A673 (cell line): ENCODE measurements around the gene CYP1A1. TPM values are rescaled to one million over a fixed set of nuclear protein-coding genes. Genes with fewer than 3 reads are reported as not detected.

Experiments
- BruUV-seq: library from RNA; stranded (reverse); fragments of 400-500 nt; replicated peaks from 2 replicates; lab custom pipeline; 2021; lab: Mats Ljungman, UMichigan
- CTCF ChIA-PET: fragments of 300-600 bp; sonication (Branson Sonifier 250); formaldehyde crosslinking; loops from one replicate; lab custom pipeline; 2022; ENCODE audit warnings: antibody characterized with exemption; lab: Charles Lee
- POLR2A ChIA-PET: fragments of 300-600 bp; sonication (Branson Sonifier 250); formaldehyde crosslinking; loops from one replicate; lab custom pipeline; 2022; ENCODE audit warnings: antibody characterized with exemption; ENCODE audit not compliant: low non-redundant PET; lab: Charles Lee
- DNase-seq: peaks from one replicate; pipeline ENCODE4 v3.0.0-alpha.2; 2015; ENCODE audit warnings: low spot score
- H3K27ac ChIP-seq: fragments of 200-600 bp; sonication (generic); 2 replicates; pipeline ENCODE4 v1.5.1; 2016; ENCODE audit warnings: mixed run types, low read depth, mild to moderate bottlenecking, mixed read lengths, antibody characterized with exemption, low read length; ENCODE audit not compliant: poor library complexity, severe bottlenecking
- H3K27me3 ChIP-seq: fragments of 200-600 bp; sonication (generic); replicated peaks from 2 replicates; pipeline ENCODE4 v1.6.1; 2017; ENCODE audit warnings: mixed run types, low read depth, mild to moderate bottlenecking, mixed read lengths, antibody characterized with exemption, low read length; ENCODE audit not compliant: insufficient read depth, poor library complexity
- H3K36me3 ChIP-seq: fragments of 200-600 bp; sonication (generic); 2 replicates; pipeline ENCODE4 v1.6.1; 2016; ENCODE audit warnings: mixed run types, mild to moderate bottlenecking, mixed read lengths, antibody characterized with exemption, low read length; ENCODE audit not compliant: insufficient read depth, poor library complexity, severe bottlenecking
- H3K4me1 ChIP-seq: fragments of 200-600 bp; sonication (generic); 2 replicates; pipeline ENCODE4 v1.6.1; 2017; ENCODE audit warnings: mixed run types, mild to moderate bottlenecking, mixed read lengths, antibody characterized with exemption, low read length; ENCODE audit not compliant: insufficient read depth, poor library complexity, severe bottlenecking
- H3K4me3 ChIP-seq: fragments of 200-600 bp; sonication (generic); 2 replicates; pipeline ENCODE4 v1.5.1; 2016; ENCODE audit warnings: low read depth, mixed run types, mild to moderate bottlenecking, mixed read lengths, low read length; ENCODE audit not compliant: poor library complexity, severe bottlenecking
- H3K9me3 ChIP-seq: fragments of 200-600 bp; sonication (generic); 2 replicates; pipeline ENCODE4 v1.6.1; 2016; ENCODE audit warnings: mixed run types, low read depth, mild to moderate bottlenecking, mixed read lengths, antibody characterized with exemption, low read length; ENCODE audit not compliant: poor library complexity, severe bottlenecking
- EZH2 ChIP-seq: fragments of 200-600 bp; sonication (generic); IDR thresholded peaks from 2 replicates; pipeline ENCODE4 v1.6.1; 2017; ENCODE audit warnings: borderline replicate concordance, low read depth, mild to moderate bottlenecking, mixed read lengths, antibody characterized with exemption, low read length; ENCODE audit not compliant: poor library complexity, severe bottlenecking
- intact Hi-C: fragments of 100-400 bp; cut with micrococcal nuclease; formaldehyde crosslinking; loops from one replicate; pipeline ENCODE4 v1.10.0; 2022; ENCODE audit not compliant: unreplicated experiment
- total RNA-seq: library from RNA; stranded (reverse); gene quantifications from 2 replicates; pipeline ENCODE4 v1.2.3, GENCODE V29; 2021
- TF ChIP-seq, protein P1 (sequence below): fragments of 300-800, 200-600 bp; sonication (generic); conservative IDR thresholded peaks from 2 replicates; pipeline ENCODE4 v1.5.1; 2017; ENCODE audit warnings: low read depth, mild to moderate bottlenecking, antibody characterized with exemption, low read length, moderate library complexity, mixed read lengths

The CYP1A1 gene
- total RNA-seq, 1 experiment from 2014 or later, result 0.62 TPM

GRCh38 chr15:74692327-74692726, 33.0 kb downstream of the CYP1A1 start:
- no peak overlapping the region for H3K4me3 ChIP-seq
- POLR2A ChIA-PET, result no interaction called here
- TF ChIP-seq EZH2, result no peak
- TF ChIP-seq, protein P1, sequence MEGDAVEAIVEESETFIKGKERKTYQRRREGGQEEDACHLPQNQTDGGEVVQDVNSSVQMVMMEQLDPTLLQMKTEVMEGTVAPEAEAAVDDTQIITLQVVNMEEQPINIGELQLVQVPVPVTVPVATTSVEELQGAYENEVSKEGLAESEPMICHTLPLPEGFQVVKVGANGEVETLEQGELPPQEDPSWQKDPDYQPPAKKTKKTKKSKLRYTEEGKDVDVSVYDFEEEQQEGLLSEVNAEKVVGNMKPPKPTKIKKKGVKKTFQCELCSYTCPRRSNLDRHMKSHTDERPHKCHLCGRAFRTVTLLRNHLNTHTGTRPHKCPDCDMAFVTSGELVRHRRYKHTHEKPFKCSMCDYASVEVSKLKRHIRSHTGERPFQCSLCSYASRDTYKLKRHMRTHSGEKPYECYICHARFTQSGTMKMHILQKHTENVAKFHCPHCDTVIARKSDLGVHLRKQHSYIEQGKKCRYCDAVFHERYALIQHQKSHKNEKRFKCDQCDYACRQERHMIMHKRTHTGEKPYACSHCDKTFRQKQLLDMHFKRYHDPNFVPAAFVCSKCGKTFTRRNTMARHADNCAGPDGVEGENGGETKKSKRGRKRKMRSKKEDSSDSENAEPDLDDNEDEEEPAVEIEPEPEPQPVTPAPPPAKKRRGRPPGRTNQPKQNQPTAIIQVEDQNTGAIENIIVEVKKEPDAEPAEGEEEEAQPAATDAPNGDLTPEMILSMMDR, result no peak
- H3K27ac ChIP-seq, result no peak overlapping the region
- no TSS peak for BruUV-seq
- no peak for DNase-seq
- no peaks in the 10 kb centered on the region for H3K27me3 ChIP-seq
- intact Hi-C loops, result no loop called here
- no peaks in the 10 kb centered on the region for H3K9me3 ChIP-seq
- CTCF ChIA-PET, result no interaction called here
- peaks cover 7% of the 10 kb centered on the region for H3K4me1 ChIP-seq
- H3K36me3 ChIP-seq, result no peaks in the 10 kb centered on the region

DNA sequence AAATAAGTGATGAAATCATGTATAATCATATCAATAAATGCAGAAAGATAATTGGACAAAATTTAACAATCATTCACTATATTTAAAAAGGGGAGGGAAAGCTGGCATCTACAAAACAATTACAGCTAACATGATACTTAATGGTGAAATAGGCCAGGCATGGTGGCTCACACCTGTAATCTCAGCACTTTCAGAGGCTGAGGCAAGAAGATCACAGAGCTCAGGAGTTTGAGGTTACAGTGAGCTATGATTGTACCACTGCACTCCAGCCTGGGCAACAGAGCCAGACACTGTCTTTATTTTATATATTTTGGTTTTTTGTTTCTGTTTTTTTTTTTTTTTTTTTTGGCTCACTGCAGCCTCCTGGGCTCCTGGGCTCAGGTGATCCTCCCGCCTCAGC, 41.6 kb downstream of the CYP1A1 start:
- H3K4me3 ChIP-seq, result no peak overlapping the region
- no peak for TF ChIP-seq EZH2
- TF ChIP-seq, protein P1, result no peak
- no peaks in the 10 kb centered on the region for H3K27me3 ChIP-seq
- H3K27ac ChIP-seq, result no peak overlapping the region
- intact Hi-C loops, result no loop called here
- no peaks in the 10 kb centered on the region for H3K9me3 ChIP-seq
- BruUV-seq, result no TSS peak
- POLR2A ChIA-PET, result no interaction called here
- H3K36me3 ChIP-seq, result peaks cover 13% of the 10 kb centered on the region
- H3K4me1 ChIP-seq, result no peaks in the 10 kb centered on the region
- DNase-seq, result no peak
- CTCF ChIA-PET, result no interaction called here

GRCh38 chr15:74682954-74683353, 42.4 kb downstream of the CYP1A1 start:
- Histone ChIP-seq H3K27me3 (no peaks in the 10 kb centered on the region), H3K9me3 (no peaks in the 10 kb centered on the region), H3K4me3 (no peak overlapping the region), H3K36me3 (peaks cover 13% of the 10 kb centered on the region), H3K4me1 (no peaks in the 10 kb centered on the region), H3K27ac (no peak overlapping the region)
- ChIA-PET POLR2A (no interaction called here), CTCF (no interaction called here)
- TF ChIP-seq, protein P1, result no peak
- TF ChIP-seq EZH2, result no peak
- intact Hi-C loops, result no loop called here
- no peak for DNase-seq
- BruUV-seq, result no TSS peak
